HUES64 (cell line): ENCODE data around the gene VWDE.
"Not testable (repeated sequence)": the region's sequence is repeated elsewhere in the genome, so short reads cannot be mapped to it uniquely, and the experiment has no call there.

Experiments
- H3K27ac ChIP-seq: 2 replicates; pipeline ENCODE4 v1.7.0; 2013; ENCODE audit warnings: low read depth, low read length, inconsistent platforms
- H3K27me3 ChIP-seq: 2 replicates; pipeline ENCODE4 v1.6.1; 2013; ENCODE audit warnings: mild to moderate bottlenecking, low read length; ENCODE audit not compliant: insufficient read depth
- H3K36me3 ChIP-seq: 2 replicates; pipeline ENCODE4 v1.6.1; 2013; ENCODE audit warnings: mild to moderate bottlenecking, low read length; ENCODE audit not compliant: insufficient read depth
- H3K4me1 ChIP-seq: 2 replicates; pipeline ENCODE4 v1.6.1; 2013; ENCODE audit warnings: mild to moderate bottlenecking, low read length, moderate library complexity; ENCODE audit not compliant: insufficient read depth
- H3K4me3 ChIP-seq: 2 replicates; pipeline ENCODE4 v1.5.1; 2013; ENCODE audit warnings: mild to moderate bottlenecking, low read length, moderate library complexity
- H3K9ac ChIP-seq: 2 replicates; pipeline ENCODE4 v1.6.1; 2013; ENCODE audit warnings: mild to moderate bottlenecking, low read depth, low read length
- H3K9me3 ChIP-seq: 2 replicates; pipeline ENCODE4 v1.6.1; 2013; ENCODE audit warnings: low read depth, low read length; ENCODE audit not compliant: insufficient read depth
- WGBS: fragments of 150-250, 120-280 bp; methylation state at CpG from one replicate; pipeline ENCODE4 v1.1.7; 2013; ENCODE audit warnings: missing lambda C conversion rate; 5-methylcytosine and 5-hydroxymethylcytosine counted together

The VWDE gene

DNA sequence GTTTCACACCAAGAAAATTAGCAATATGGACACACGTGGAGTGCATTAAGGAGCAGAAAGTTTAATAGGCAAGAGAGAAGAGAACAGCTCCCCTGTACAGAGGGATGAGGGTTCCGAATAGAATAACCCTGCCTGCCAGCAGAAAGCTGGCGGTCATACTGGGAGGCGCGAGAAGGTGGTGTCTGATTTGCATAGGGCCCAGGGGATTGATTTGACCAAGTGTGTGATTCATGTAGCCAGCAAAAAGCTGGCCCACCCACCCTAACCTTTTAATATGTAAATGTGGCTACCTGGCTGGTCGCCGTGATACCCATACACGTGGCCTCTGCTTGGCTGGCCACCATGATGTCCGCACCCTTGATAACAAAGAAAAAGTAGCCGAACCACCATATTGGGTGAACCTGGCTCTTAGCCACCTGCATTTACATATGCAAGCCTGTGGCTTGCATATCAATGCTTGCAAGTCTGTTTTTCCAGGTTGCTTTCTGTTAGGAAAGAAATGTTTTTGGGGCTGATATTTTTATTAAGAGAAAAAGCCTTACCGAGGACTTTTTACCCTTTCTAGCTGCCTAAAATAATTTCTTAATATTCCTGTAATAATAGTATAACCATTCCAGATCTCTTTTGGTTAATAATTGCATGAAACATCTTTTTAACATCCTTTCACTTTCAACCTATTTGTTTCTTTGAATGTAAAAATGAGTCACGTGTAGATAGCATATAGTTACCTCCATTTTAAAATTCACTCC lies 20.5 kb upstream of the VWDE start:
- Histone ChIP-seq H3K27ac (peak overlapping the region; percentile 93), H3K27me3 (no peaks in the 10 kb centered on the region), H3K4me3 (peak overlapping the region; percentile 24), H3K9me3 (peaks cover 12% of the 10 kb centered on the region; the same call in 1 of the 2 replicates), H3K36me3 (no peaks in the 10 kb centered on the region), H3K4me1 (peaks cover 38% of the 10 kb centered on the region), H3K9ac (peak overlapping the region; percentile 72)
- 25% methylated on average over 10 of the region's 12 CpGs for WGBS

DNA sequence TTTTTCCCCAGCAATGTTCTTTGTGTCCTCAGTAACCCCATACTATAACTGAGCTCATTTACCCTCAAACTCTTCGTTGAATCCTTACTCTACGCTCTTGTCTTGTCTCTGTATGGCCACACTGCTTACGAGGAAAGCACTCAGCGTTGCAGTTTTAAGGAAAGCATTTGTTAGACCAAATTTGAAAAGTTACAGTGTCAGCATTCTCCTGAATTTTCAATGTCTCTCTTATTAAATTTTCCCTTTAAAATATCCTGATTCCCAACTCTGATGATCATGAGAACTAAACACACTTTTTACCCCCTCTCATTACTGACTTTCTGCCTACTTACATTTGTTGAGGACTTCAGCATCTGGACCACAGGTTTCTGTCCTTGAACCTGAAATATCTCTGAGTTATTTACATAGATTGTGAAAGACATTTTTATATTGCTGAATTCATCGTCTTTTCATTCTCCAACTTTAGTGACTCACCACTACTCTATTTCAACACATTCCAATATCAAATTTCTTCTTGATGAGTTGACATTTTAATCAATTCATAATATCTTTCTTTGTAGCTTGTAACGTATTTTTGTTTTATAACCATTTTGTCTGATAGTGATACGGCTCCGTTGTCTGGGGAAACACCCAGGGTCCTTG lies 19.8 kb upstream of the VWDE start:
- Histone ChIP-seq H3K36me3 (no peaks in the 10 kb centered on the region), H3K4me1 (peaks cover 38% of the 10 kb centered on the region), H3K27ac (peak overlapping the region; percentile 93), H3K9ac (peak overlapping the region; percentile 18), H3K9me3 (peaks cover 12% of the 10 kb centered on the region; the same call in 1 of the 2 replicates), H3K4me3 (peak overlapping the region; percentile 24; the same call in 1 of the 2 replicates), H3K27me3 (no peaks in the 10 kb centered on the region)
- 75% methylated on average over 7 of the region's 8 CpGs for WGBS

DNA sequence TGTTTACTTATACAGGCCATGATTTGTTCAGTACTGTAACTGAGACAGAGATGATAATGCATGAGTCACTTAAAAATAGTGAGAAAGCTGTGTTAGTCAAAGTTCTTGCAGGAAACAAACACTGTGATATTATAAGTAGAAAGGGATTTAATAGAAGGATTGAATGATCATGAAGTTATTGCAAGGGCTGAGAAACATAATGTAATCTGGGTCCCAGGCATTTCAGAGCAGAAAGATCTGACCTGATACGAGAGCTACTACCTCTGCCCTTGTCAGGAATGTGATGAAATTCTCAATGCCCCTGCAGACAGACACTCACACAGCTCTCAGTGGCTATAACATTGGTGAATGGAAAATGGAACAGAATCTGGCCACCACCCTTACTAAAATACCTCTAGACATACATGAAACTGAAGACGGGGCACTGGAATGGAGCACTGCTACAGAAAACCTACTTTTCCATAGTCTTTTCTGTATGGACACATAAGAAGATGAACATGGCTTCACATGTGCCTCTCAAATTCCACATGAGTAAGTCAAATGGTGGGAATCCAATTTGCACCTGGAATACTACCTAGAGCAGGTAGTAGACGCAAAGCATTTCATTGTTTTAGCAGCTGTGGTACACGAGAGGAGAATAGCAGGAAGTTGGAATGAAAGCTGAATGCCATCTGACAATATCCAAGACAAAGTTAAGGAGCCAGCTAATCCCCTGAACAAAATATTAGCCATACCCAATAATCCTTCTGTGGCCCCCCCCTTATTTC lies 19.1 kb upstream of the VWDE start:
- peak overlapping the region; percentile 93; the same call in 1 of the 2 replicates for H3K27ac ChIP-seq
- H3K9ac ChIP-seq: peak overlapping the region; percentile 18; the same call in 1 of the 2 replicates
- H3K9me3 ChIP-seq: peaks cover 12% of the 10 kb centered on the region; the same call in 1 of the 2 replicates
- 79% methylated on average over 4 of the region's 4 CpGs for WGBS
- no peaks in the 10 kb centered on the region for H3K36me3 ChIP-seq
- H3K27me3 ChIP-seq: no peaks in the 10 kb centered on the region
- no peak overlapping the region for H3K4me3 ChIP-seq
- peaks cover 38% of the 10 kb centered on the region for H3K4me1 ChIP-seq

DNA sequence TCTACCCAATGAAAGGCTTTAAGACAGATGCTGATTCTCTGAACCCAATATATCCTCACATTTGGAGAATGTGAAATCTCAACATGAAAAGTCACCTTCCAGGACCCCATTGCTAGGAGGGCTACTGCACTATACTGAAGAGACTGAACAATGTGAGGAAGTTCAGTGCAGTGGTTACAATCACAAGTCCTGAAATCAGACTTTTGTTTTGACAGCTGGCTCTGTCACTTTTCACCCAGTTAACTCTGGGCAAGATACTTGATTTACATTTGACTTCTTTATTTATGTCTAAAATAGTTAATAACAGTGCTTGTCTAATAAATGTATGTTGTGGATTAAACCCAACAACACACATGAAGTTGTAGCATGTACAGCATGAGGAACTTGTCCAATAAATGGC lies 14.8 kb upstream of the VWDE start:
- no peak overlapping the region for H3K27ac ChIP-seq
- H3K27me3 ChIP-seq: no peaks in the 10 kb centered on the region
- H3K9me3 ChIP-seq: no peaks in the 10 kb centered on the region
- no peaks in the 10 kb centered on the region for H3K36me3 ChIP-seq
- H3K4me3 ChIP-seq: no peak overlapping the region
- no peak overlapping the region for H3K9ac ChIP-seq
- peaks cover 24% of the 10 kb centered on the region for H3K4me1 ChIP-seq

DNA sequence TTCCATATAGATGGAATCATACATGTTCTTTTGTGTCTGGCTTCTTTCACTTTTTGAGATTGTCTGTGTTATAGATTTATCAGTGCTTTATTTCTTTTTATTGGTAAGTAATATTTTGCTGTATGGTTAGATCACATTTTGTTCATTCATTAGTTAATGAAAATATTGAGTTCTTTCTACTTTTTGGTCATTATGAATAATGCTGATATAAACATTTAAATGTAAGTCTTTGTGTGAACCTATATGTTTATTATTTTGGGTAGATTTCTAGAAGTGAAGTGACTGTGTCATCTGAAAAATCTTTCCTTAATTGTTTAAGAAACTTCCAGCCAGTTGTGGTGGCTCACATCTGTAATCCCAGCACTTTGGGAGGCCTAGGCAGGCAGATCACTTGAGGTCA lies 11.4 kb upstream of the VWDE start:
- Histone ChIP-seq H3K4me1 (peaks cover 8% of the 10 kb centered on the region; the same call in 1 of the 2 replicates), H3K27ac (no peak overlapping the region), H3K27me3 (no peaks in the 10 kb centered on the region), H3K9me3 (no peaks in the 10 kb centered on the region), H3K9ac (no peak overlapping the region), H3K36me3 (no peaks in the 10 kb centered on the region), H3K4me3 (no peak overlapping the region)

DNA sequence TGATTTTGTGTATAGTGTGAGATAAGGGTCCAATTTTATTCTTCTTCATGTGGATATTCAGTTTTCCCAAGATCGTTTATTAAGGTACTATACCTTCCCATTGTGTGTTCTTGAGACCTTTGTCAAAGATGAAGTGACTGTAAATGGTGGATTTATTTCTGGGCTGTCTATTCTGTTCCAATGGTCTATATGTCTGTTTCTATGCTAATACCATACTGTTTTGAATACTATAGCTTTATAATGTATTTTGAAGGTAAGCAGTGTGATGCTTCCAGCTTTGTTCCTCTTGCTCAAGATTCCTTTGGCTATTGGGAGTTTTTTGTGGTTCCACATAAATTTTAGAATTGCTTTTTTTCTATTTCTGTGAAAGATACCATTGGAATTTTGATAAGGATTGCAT lies 8.7 kb upstream of the VWDE start:
- Histone ChIP-seq H3K9me3 (no peaks in the 10 kb centered on the region), H3K4me3 (no peak overlapping the region), H3K27ac (no peak overlapping the region), H3K9ac (no peak overlapping the region), H3K4me1 (peaks cover 18% of the 10 kb centered on the region; the same call in 1 of the 2 replicates), H3K36me3 (no peaks in the 10 kb centered on the region), H3K27me3 (no peaks in the 10 kb centered on the region)
- WGBS: 100% methylated on average over 1 of the region's 1 CpG

DNA sequence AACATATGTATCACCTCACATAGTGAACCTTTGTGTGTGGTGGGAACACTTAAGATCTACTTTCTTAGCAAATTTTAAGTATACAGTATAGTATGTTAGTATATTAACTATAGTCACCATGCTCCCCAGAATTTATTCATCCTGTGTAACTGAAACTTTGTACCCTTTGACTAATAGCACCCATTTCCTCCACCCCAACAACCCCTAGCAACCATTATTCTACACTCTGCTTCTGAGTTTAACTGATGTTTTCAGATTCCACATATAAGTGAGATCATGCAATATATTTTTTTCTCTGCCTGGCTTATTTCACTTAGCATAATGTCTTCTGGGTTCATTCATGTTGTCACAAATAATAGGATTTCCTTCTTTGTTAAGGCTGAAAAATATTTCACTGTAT lies 6.9 kb upstream of the VWDE start:
- Histone ChIP-seq H3K27ac (no peak overlapping the region), H3K4me1 (peaks cover 18% of the 10 kb centered on the region; the same call in 1 of the 2 replicates), H3K9me3 (no peaks in the 10 kb centered on the region), H3K36me3 (no peaks in the 10 kb centered on the region), H3K9ac (no peak overlapping the region), H3K27me3 (no peaks in the 10 kb centered on the region), H3K4me3 (no peak overlapping the region)

DNA sequence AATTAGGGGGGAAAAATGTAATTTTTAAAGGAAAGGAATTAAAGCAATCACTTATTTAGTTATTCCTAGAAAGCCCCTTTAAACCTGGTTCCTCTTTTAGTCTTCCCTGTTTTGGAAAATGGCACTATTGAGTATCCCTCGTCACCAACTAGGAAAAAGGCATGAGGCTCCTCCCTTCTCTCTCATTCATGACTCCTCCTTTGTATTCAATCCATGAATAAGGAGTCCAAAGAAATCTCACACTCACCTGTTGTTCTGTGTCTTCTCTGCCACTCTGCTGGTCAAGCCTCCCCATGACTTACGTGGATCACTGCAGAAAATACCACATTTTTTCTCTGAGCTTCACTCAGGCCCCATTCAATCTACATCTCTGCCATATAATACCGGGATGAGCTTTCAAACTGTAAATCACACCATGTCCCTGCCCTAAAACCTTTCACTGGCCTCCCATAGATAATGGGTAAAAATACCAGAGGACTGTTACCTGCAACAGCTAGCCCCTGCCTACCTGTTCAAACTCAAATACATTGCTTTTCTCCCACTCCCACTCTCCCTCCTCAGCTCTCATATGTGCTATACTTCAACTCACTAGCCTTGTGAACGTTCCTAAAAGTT lies 5.5 kb upstream of the VWDE start:
- Histone ChIP-seq H3K4me1 (peaks cover 18% of the 10 kb centered on the region; the same call in 1 of the 2 replicates), H3K36me3 (no peaks in the 10 kb centered on the region), H3K4me3 (no peak overlapping the region), H3K27me3 (peaks cover 6% of the 10 kb centered on the region; the same call in 1 of the 2 replicates), H3K9me3 (no peaks in the 10 kb centered on the region), H3K27ac (no peak overlapping the region), H3K9ac (no peak overlapping the region)
- WGBS: 78% methylated on average over 4 of the region's 4 CpGs

DNA sequence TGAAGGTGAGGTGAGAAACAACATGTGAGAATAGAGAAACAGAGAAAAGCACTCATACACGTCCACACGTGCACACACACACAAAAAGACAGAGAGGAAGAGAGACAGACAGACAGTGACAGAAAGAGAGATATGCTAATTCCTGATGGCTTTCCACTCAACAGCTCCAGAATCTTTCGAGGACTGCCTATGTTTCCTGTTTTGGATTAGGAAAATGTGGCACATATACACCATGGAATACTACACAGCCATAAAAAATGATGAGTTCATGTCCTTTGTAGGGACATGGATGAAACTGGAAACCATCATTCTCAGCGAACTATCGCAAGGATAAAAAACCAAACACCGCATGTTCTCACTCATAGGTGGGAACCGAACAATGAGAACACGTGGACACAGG lies 4.0 kb upstream of the VWDE start:
- not testable (repeated sequence) for H3K9me3 ChIP-seq, H3K9ac ChIP-seq, H3K27ac ChIP-seq, H3K36me3 ChIP-seq, H3K27me3 ChIP-seq, H3K4me1 ChIP-seq, H3K4me3 ChIP-seq
- WGBS: 98% methylated on average over 4 of the region's 8 CpGs

DNA sequence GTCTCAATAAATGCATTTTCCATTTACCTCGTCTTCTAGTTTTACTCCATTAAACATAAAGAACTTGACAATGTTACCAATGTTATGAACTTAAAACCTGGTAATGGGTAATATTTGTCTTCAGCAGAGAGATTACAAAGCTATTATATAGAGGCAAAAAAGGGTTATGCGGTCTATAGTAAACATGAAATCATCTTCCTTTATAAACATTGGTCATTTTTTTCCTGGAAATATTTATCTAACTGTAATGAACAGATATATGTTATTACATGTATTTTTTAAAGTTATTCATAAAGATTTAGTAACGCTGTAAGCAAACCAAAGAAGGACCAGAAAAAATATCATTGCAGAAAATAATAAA lies 1.3 kb downstream of the VWDE start:
- no CpG with 5 or more reads among the region's 3 CpGs for WGBS
- Histone ChIP-seq H3K4me3 (peak overlapping the region; percentile 80), H3K9me3 (peaks cover 13% of the 10 kb centered on the region), H3K36me3 (peaks cover 9% of the 10 kb centered on the region; the same call in 1 of the 2 replicates), H3K9ac (peak overlapping the region; percentile 78; the same call in 1 of the 2 replicates), H3K27me3 (peaks cover 8% of the 10 kb centered on the region; the same call in 1 of the 2 replicates), H3K4me1 (peaks cover 14% of the 10 kb centered on the region), H3K27ac (no peak overlapping the region)
